Heart left ventricle (tissue), 13 donors: ENCODE data around the gene KCNMA1.

Experiments
- POLR2A ChIP-seq, 2 donors: fragments of 450-650 bp; IDR thresholded peaks; one replicate each; pipeline ENCODE4 v1.6.1; 2017; ENCODE audit warnings: antibody characterized with exemption in 2 of 2, mild to moderate bottlenecking in 2 of 2, moderate library complexity in 2 of 2
- TF ChIP-seq, protein P1 (sequence below), 12 donors: fragments of 200-600 bp; sonication (generic) in 4 of 12; IDR thresholded peaks; one replicate each; pipeline versions ENCODE4 v1.5.0 to v1.8.0; 2018 to 2022; ENCODE audit warnings: antibody characterized with exemption in 12 of 12, mild to moderate bottlenecking in 5 of 12
- donor health status: ischemic (EF 13 %, LVEDD 7.1; RV severe dilation, severe dysfunction).
- donor health status: DM: no; HTN: yes; CAD: no.
- donor health status: DM: no; HTN: no; CAD: no.
- donor health status: ischemic (EF 25% LVEDD 6.9; RV normal size, moderate dysfunction).
- donor health status: ischemic (EF 25% LVEDD 5.7; RV mildly dilated, moderate dysfunction).
- donor health status: ischemic (EF 35%, LVEDD 5.7; RV mildly dilated, moderate dysfunction).
- donor health status: nonischemic (EF 11% LVEDD 7.7; RV severe dilation, severe dysfunction).
- donor health status: DM: yes; HTN: yes; CAD: no.
- donor health status: PGD.
- donor health status: ischemic (EF 29% LVEDD 5.4; RV normal size, mild dysfunction).
- donor health status: nonischemic (EF 23%, LVEDD 6.1; RV moderate dilation, normal function).

GRCh38 chr10:77629775-77630506, 7.7 kb downstream of the KCNMA1 start:
- no peak for TF ChIP-seq POLR2A (IDR thresholded peaks at IDR 0.05)
- TF ChIP-seq, protein P1, sequence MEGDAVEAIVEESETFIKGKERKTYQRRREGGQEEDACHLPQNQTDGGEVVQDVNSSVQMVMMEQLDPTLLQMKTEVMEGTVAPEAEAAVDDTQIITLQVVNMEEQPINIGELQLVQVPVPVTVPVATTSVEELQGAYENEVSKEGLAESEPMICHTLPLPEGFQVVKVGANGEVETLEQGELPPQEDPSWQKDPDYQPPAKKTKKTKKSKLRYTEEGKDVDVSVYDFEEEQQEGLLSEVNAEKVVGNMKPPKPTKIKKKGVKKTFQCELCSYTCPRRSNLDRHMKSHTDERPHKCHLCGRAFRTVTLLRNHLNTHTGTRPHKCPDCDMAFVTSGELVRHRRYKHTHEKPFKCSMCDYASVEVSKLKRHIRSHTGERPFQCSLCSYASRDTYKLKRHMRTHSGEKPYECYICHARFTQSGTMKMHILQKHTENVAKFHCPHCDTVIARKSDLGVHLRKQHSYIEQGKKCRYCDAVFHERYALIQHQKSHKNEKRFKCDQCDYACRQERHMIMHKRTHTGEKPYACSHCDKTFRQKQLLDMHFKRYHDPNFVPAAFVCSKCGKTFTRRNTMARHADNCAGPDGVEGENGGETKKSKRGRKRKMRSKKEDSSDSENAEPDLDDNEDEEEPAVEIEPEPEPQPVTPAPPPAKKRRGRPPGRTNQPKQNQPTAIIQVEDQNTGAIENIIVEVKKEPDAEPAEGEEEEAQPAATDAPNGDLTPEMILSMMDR (IDR thresholded peaks at IDR 0.05): no peak
